ENCODE data around the gene LTK.
A peak's percentile ranks its signal among the peaks of the same experiment; 100 is the strongest.

LTK gene

DNA sequence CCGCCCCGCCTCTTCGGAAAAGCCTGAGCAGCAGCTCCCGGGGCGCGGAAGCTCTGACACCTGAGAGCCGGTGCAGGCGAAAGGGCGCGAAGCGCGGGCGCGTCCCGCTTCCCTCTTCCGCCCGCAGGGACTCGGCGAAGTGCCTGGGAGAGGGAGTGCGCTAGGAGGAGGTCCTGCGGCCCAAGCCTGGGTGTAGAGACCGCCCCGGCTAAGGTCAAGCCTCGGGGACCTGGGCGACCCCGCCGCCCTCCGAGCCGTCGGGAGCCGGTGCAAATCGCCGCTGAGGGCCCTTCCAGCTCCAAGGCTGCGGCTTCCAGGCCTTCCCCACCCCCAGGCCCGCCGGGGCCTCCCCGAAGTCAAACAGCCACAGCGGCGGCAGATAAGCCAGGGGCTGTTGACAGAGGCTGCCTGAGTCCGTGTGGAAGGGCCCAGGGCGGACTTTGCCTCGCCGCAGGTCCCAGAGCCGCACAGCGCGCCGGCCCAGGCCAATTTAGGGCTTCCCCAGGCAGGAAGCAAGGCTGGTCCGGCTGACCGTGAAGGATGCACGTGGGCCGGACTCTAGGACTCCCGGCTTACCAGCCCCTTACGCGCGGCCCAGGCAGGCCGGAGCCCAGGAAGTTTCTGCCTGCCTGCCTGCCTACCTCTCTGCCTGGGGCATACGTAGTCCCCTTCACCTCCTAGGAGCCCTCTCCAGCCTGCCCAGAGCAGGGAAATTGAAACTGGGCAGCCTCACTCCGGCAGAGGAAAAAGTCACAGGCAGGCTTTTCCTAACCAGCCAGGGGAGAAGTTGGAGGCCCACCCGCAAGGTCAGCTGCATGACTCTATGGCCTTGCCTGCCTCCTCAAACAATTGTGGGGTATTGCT lies 17.7 kb downstream of the LTK start:
- DNase-seq = no peak

- no peak for DNase-seq
These were observed 18.5 kb downstream of the LTK start for GRCh38 chr15:41494922-41495735.

- DNase-seq = no peak
These were observed 19.3 kb downstream of the LTK start for GRCh38 chr15:41494190-41494921.

GRCh38 chr15:41493902-41494189 lies 19.8 kb downstream of the LTK start:
- DNase-seq = no peak

GRCh38 chr15:41493205-41493901 lies 20.3 kb downstream of the LTK start, which contains the start of gene ITPKA:
Gene ITPKA, plus strand, starts transcription at chr15:41493874. Its CDS starts 54 bp downstream, at chr15:41493928.
- DNase-seq = peak; percentile 5

DNA sequence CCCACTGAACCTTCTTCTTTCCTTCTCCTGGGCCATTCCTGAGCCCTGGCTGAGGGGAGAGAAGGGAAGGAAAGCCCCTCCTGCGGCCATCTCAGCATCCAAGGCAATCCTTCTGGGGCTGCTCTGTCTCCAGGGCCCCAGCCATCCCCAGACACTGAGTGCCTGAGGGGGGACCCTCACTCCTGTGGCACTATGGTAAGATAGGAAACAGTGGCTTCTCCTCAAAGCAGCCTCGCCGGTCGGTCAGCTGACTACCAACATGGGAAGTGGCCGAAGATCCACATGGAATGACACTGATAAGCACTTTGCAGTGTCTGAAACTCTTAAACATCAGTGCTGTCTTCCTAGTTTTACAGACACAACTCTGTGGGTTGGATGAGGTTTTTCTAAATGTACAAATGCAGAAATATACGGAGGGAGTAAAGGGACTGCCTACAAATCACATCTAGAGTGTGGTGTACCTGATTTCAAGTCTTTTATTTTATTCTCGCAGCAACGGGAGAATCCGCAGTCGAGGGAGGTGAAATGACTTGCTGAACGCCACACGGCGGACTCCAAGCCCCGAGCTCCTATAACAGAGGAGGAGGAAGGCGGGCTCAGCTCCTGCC lies 20.9 kb downstream of the LTK start:
- DNase-seq = peak; percentile 12

- DNase-seq = no peak
These were observed 21.7 kb downstream of the LTK start for GRCh38 chr15:41491889-41492288.

GRCh38 chr15:41490355-41490754 lies 23.3 kb downstream of the LTK start:
- peak; percentile 13 for DNase-seq

GRCh38 chr15:41489641-41490040 lies 24.0 kb downstream of the LTK start:
- DNase-seq = no peak

DNA sequence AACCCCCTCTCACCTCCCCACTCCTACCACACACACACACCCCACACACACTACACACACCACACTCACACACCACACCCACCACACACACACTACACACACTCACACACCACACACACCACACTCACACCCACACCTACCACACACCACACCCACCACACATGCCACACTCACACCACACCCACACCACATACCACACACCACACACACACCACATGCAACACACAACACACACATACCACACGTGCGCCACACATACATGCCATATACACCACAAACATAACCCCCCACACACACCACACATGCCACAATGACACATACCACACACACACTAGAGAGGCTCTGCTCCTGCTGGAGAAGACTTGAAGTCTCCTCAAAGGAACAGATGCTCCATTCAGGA lies 25.8 kb downstream of the LTK start:
- no peak for DNase-seq

DNA sequence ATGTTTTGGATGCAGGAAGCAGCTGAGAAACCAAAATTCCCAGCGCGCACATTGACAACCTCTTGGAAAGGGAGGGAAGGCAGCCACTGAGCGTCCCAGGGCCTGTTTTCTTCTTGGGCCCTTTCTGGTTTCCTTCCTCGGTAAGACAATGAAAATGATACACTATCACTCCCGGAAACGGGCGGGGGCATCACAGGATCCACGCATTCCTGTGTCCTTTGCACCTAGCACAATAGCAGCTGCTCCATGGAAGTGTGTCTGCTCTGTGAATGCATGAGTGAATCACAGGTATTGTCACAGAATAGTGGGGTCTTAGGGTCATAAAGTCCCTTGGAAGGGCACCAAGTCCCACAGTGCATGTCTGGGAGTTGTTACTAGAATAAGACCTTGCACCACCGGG lies 26.2 kb downstream of the LTK start:
- DNase-seq = no peak

- no peak for DNase-seq
These were observed 27.3 kb downstream of the LTK start for GRCh38 chr15:41486286-41486685.

DNA sequence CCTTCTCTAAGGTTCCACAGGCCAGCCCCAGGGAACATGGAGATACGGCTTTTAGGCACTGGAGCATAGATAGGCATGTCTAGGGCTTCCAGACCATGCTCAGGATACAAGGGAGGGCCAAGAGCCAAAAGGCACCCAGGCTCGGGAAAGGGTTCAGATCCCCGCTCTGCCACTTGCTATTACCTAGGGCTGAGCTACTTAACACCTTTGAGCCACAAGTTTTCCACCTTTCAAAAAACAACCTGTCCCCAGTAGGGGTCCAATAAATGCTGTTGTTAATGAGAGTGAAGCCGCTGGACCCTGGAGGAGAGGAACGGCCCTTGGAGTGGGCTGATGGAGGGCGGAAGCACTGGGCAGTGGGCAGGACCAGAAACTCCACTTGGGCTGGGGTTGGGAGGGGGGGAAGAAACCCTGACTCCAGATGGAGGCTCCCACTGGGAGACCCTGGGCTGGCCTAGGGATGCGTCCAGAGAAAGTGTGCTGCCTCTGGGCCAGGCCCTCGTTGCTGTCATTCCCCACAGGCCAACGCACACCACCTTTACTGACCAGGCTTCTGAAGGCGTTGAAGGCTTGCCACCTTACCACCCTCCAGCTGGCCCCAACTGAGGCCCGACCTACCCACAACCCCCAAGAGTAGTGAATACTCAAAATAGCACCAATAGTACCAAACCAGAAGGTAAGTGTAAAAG lies 28.5 kb downstream of the LTK start:
- no peak for DNase-seq

DNA sequence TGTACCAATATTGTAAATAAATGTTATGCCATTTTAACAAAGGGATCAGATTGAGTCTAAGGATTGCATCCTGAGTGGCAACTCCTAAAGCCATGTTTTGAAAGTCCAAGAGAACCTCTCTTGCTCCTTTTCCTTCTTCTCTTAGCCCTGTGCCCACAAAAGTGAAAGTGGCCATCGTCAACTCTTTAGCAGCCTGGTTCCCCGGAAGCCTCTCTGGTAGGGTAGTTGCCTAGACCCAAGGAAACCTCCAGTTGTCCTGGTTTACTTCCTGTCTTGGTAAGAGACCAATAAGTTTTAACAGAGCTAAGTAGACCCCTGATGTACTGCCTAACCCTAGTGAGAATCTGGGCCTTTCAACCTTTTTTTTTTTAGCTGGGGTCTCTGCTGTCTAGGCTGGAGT lies 30.1 kb downstream of the LTK start:
- DNase-seq = no peak

DNA sequence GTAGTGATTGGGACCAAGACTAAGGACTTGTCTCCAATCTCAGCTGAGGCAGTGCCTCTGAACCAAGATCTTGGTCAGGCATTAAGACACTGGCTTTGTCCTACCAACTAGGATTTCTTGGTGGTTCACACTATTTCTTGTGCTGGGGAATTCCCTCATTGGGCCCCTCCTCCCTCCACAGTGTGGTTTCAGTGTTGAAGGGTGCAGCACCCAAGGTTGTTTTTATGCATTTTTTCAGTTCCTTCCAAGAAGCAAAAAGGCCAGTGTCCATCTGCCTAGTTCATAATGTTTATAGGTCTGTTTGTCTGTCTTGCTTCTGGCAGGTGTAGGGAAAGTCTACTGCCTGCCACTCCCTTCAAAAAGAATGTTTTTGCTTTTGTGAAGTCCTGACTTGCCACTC lies 30.5 kb downstream of the LTK start:
- DNase-seq = no peak

DNA sequence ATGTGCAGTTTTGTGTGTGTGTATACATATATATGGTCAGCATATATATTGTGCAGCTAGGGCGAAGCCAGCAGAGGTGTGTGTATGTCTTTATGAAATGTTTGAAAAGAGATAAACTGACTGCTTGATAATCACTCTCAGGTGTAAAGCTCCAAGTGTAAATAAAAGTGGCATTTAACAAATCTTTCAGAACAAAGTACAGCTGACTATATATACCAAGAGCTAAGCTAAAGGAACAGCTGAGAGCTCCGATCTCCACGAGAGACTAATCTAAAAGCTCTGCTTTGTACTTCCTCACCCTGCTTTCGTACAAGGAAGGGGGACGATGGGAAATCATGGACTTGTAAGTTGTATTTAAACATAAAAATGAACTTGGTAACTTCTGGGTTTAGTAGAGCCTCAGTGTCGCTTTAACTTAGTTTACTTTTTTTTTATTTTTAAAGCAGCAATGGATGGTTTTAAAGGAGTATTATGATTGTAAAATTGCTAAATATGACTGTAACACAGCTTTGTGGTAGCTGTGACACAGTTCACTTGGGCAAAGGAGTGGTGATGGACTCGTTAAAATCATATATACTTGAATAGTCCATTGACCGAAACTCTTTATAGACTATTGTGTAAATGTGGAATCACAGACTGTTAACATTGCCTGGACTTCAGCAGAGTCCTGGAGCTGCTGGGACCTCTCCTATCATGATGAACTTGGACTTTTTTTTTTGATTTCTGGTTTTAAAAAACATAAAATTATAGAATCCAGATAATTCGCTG lies 31.3 kb downstream of the LTK start:
- DNase-seq = no peak

DNA sequence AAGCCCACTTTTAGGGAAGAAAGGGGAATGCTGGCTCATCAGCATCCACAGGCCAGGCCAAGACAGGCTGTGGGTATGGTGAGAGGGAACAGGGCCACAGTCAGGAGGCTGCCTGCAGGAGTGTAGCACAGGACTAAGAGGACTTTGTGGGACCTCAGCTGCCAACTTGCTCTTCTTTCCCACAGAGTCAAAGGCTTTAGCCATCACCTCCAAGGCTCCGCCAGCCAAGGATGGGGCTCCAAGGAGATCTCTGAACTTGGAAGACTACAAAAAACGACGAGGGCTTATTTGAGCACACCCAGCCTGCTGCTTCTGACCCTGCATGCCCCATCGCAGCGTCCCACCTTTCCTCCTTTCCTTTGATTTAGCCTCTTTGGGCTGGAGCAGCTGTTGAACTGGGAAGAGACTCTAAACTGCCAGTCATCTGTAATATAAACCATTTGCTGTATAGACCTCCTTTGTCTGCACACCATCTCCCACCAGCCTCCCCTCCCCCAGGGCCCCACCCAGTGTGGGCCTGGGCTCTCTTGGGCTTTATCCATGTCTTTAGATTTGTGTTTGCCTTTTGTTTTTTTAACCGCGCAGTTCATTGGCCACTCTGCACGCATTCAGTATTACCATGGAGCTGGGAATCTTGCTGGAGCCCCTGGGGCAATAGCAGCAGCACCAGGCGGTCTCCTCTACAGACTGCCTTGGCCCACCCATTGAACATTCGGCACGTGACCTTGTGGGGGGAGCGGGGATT lies 33.1 kb downstream of the LTK start:
- DNase-seq = no peak

DNA sequence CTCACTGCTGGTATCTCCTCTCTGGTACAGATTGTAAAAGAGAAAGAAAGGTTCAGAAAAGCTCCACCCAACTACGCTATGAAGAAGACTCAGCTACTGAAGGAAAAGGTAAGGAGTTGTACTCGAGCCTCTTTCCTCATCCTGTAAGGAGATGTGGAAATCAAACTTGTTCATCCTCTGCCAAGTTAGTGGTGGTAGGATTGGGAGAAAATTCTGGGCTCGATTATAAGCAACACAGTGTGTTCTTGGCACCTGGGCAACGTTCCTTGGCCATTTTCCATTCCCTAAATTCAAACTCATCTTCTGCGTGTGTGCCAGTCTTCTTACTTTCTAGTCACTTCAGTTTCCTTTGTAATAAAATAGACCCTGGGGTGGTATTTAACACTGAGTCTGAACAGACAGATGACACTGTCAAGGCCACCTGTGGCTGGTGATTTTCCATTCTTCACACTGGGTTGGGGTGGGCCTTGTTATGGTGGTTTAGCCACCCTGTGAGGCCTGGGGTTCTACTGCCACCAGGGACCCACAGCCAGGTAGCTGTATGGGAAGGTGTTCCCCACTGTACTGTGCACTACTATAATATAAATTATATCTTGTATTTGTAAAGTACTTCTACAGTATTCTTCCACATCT lies 37.1 kb downstream of the LTK start:
- no peak for DNase-seq

DNA sequence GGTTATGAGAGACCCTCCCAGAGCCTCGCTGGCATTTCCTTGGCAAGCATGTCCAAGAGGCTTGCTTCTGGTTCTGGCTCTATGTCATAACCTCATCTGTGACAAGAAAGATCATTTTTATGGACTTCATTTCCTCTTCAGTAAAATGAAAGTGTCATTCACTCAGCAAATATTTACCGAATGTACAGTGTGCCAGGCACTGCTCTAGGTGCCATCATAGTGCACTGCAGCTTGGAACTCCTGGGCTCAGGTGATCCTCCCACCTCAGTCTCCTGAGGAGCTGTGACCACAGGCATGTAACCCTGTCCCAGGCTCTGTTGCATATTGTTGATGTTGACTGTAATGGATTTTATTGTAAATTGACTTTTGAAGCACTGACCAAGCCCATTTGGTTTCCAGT lies 38.7 kb downstream of the LTK start:
- no peak for DNase-seq

- no peak for DNase-seq
These were observed 39.2 kb downstream of the LTK start for GRCh38 chr15:41474436-41474835.

Data from NCI-H524 treated with DMSO at 0.1 percent for 48 hours (cell line).